Mesenchymal stem cell (in vitro differentiated cells and primary cell): ENCODE measurements around the gene FHOD3.

Experiments used
- DNase-seq: peaks from one replicate; pipeline ENCODE4 v3.0.0-alpha.2; 2013
- H2AFZ ChIP-seq: one replicate; pipeline ENCODE4 v1.6.1; 2013; ENCODE audit warnings: low read depth, mild to moderate bottlenecking, control low read depth, inconsistent platforms, low read length, moderate library complexity
- H2AK5ac ChIP-seq: 2 replicates; pipeline ENCODE4 v1.6.1; 2013; ENCODE audit warnings: low read length, moderate library complexity, mild to moderate bottlenecking, inconsistent platforms; ENCODE audit not compliant: severe bottlenecking
- H2BK120ac ChIP-seq: one replicate; pipeline ENCODE4 v1.6.1; 2013; ENCODE audit warnings: low read depth, mild to moderate bottlenecking, inconsistent platforms, low read length, moderate library complexity
- H2BK12ac ChIP-seq, 2 experiments: one replicate each; pipeline ENCODE4 v1.6.1; 2013; ENCODE audit warnings: inconsistent platforms in 2 of 2, low read length in 2 of 2, mild to moderate bottlenecking in 2 of 2, moderate library complexity in 2 of 2, control low read depth in 1 of 2
- H2BK15ac ChIP-seq: one replicate; pipeline ENCODE4 v1.6.1; 2013; ENCODE audit warnings: mild to moderate bottlenecking, low read depth, inconsistent platforms; ENCODE audit not compliant: poor library complexity, severe bottlenecking
- H2BK5ac ChIP-seq: 2 replicates; pipeline ENCODE4 v1.6.1; 2013; ENCODE audit warnings: low read depth, mild to moderate bottlenecking, low read length, control low read depth, inconsistent platforms; ENCODE audit not compliant: poor library complexity, severe bottlenecking
- H3K14ac ChIP-seq, 2 experiments: one replicate each; pipeline ENCODE4 v1.6.1; 2013; ENCODE audit warnings: inconsistent platforms in 2 of 2, low read length in 2 of 2, control low read depth in 1 of 2, mild to moderate bottlenecking in 1 of 2, moderate library complexity in 1 of 2
- H3K18ac ChIP-seq, 2 experiments: one replicate each; pipeline ENCODE4 v1.6.1; 2013; ENCODE audit warnings: inconsistent platforms in 2 of 2, low read length in 2 of 2, control low read depth in 1 of 2, low read depth in 1 of 2, mild to moderate bottlenecking in 1 of 2
- H3K23ac ChIP-seq, 2 experiments: one replicate each; pipeline ENCODE4 v1.6.1; 2013; ENCODE audit warnings: inconsistent platforms in 2 of 2, low read length in 2 of 2, mild to moderate bottlenecking in 2 of 2, moderate library complexity in 2 of 2, control low read depth in 1 of 2
- H3K27ac ChIP-seq: 2 replicates; pipeline ENCODE4 v1.5.1; 2013; ENCODE audit warnings: mild to moderate bottlenecking, moderate library complexity, low read length, control low read depth, inconsistent platforms; ENCODE audit not compliant: poor library complexity, severe bottlenecking
- H3K27me3 ChIP-seq, 2 experiments: 2 replicates each; pipeline versions ENCODE4 v1.6.1 to v1.7.0; 2013; ENCODE audit warnings: low read length in 2 of 2, mild to moderate bottlenecking in 2 of 2, moderate library complexity in 2 of 2, control low read depth in 1 of 2, inconsistent platforms in 1 of 2; ENCODE audit not compliant: control insufficient read depth in 1 of 2, insufficient read depth in 1 of 2
- H3K36me3 ChIP-seq, 2 experiments: 2 replicates each; pipeline versions ENCODE4 v1.6.1 to v1.7.0; 2013; ENCODE audit warnings: low read length in 2 of 2, control low read depth in 1 of 2, inconsistent platforms in 1 of 2, low read depth in 1 of 2, mild to moderate bottlenecking in 1 of 2; ENCODE audit not compliant: insufficient read depth in 2 of 2, control insufficient read depth in 1 of 2
- H3K4ac ChIP-seq, 2 experiments: one replicate each; pipeline ENCODE4 v1.6.1; 2013; ENCODE audit warnings: inconsistent platforms in 2 of 2, low read length in 2 of 2, mild to moderate bottlenecking in 2 of 2, moderate library complexity in 2 of 2, control low read depth in 1 of 2, low read depth in 1 of 2
- H3K4me1 ChIP-seq: 2 replicates; pipeline ENCODE4 v1.6.1; 2013; ENCODE audit warnings: low read depth, low read length, control low read depth; ENCODE audit not compliant: control insufficient read depth, insufficient read depth
- H3K4me2 ChIP-seq: 2 replicates; pipeline ENCODE4 v1.6.1; 2013; ENCODE audit warnings: low read length, mild to moderate bottlenecking, inconsistent platforms; ENCODE audit not compliant: poor library complexity, severe bottlenecking
- H3K4me3 ChIP-seq, 2 experiments: 2 replicates each; pipeline versions ENCODE4 v1.5.1 to v1.7.0; 2013; ENCODE audit warnings: low read length in 2 of 2, mild to moderate bottlenecking in 2 of 2, control low read depth in 1 of 2, low read depth in 1 of 2; ENCODE audit not compliant: insufficient read depth in 1 of 2
- H3K79me1 ChIP-seq: replicated peaks from 2 replicates; pipeline ENCODE4 v1.6.1; 2013; ENCODE audit warnings: mild to moderate bottlenecking, control low read depth, low read length, inconsistent platforms; ENCODE audit not compliant: poor library complexity, severe bottlenecking
- H3K9ac ChIP-seq: 2 replicates; pipeline ENCODE4 v1.7.0; 2013; ENCODE audit warnings: mild to moderate bottlenecking, low read length, moderate library complexity
- H3K9me3 ChIP-seq: 2 replicates; pipeline ENCODE4 v1.7.0; 2013; ENCODE audit warnings: mild to moderate bottlenecking, low read length; ENCODE audit not compliant: control insufficient read depth
- H4K8ac ChIP-seq: one replicate; pipeline ENCODE4 v1.6.1; 2013; ENCODE audit warnings: inconsistent platforms, mild to moderate bottlenecking, low read length, moderate library complexity
- H4K91ac ChIP-seq: one replicate; pipeline ENCODE4 v1.6.1; 2013; ENCODE audit warnings: mild to moderate bottlenecking, low read length, inconsistent platforms
- WGBS: methylation state at CpG from one replicate; pipeline ENCODE4 v1.1.7; 2013; ENCODE audit warnings: mixed read lengths; 5-methylcytosine and 5-hydroxymethylcytosine counted together

The FHOD3 gene

DNA sequence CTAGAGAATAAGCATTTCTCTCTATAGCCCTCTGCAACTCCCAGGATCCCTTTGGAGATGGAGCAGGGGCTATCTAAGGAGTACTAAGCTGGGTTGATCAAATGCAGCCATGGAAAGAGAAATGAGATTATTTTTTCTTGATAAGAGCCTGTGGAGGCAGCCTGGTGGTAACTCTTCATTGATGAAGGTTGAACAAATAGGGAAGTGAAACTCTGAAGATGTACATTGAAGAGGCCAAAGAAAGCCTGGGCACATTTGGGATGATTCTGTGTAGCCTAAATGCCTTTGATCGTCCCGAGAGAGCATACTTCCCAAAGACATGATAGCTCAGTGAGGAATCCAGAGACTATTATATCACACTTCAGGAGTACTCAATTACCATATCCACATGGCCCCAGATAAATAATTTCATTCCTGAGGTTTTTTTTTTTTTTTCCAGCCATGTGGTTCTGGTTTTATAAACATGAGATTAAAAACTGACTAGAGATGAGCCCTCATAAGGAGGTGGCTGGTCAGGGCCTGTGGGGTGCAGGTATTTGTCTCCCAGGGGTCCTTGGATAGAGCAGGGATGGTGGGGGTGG, 338.8 kb downstream of the FHOD3 start:
- H3K18ac ChIP-seq, result no peak overlapping the region
- DNase-seq, result peak; percentile 4
- H3K36me3 ChIP-seq, result no peaks in the 10 kb centered on the region
- H2AFZ ChIP-seq, result no peak overlapping the region
- no peak overlapping the region for H2BK12ac ChIP-seq
- no peak overlapping the region for H2BK120ac ChIP-seq
- no peak overlapping the region for H3K4ac ChIP-seq
- H3K27ac ChIP-seq, result no peak overlapping the region
- 92% methylated on average over 2 of the region's 2 CpGs for WGBS
- H4K91ac ChIP-seq, result no peak overlapping the region
- H3K27me3 ChIP-seq, result no peaks in the 10 kb centered on the region
- H2AK5ac ChIP-seq, result no peak overlapping the region
- H3K4me2 ChIP-seq, result no peak overlapping the region
- no peak overlapping the region for H2BK5ac ChIP-seq
- no peak overlapping the region for H3K23ac ChIP-seq
- H3K9me3 ChIP-seq, result no peaks in the 10 kb centered on the region
- H3K79me1 ChIP-seq, result peaks cover 3% of the 10 kb centered on the region
- H2BK15ac ChIP-seq, result no peak overlapping the region
- H3K14ac ChIP-seq, result no peak overlapping the region
- peaks cover 16% of the 10 kb centered on the region for H3K4me1 ChIP-seq
- no peak overlapping the region for H4K8ac ChIP-seq
- no peak overlapping the region for H3K9ac ChIP-seq
- H3K4me3 ChIP-seq, result no peak overlapping the region

DNA sequence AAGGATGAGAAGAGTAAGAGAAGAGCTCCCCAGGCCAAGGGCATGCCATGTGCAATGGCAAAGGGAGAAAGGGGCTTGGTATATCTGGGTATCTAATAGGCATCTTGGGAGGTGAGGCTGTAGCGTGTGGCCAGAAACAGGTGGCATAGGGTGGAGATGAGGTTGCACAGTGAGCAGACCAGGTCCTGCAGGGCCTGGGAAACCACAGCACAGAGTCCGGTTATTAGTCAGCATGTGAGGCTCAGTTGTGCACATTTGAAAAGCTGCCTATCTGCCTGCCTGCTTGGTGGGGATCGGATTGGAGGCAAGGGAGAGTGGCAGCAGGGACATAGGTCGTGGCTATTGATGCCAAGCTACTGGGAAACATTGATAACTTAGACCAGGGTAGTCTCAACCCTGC, 340.7 kb downstream of the FHOD3 start:
- Histone ChIP-seq H3K36me3 (no peaks in the 10 kb centered on the region), H2AFZ (no peak overlapping the region), H4K8ac (no peak overlapping the region), H3K4me3 (no peak overlapping the region), H3K4me2 (no peak overlapping the region), H3K27me3 (no peaks in the 10 kb centered on the region), H2BK15ac (no peak overlapping the region), H2AK5ac (no peak overlapping the region), H3K4me1 (peaks cover 16% of the 10 kb centered on the region), H3K23ac (no peak overlapping the region), H3K79me1 (peaks cover 5% of the 10 kb centered on the region), H3K9ac (no peak overlapping the region), H3K4ac (no peak overlapping the region), H2BK5ac (no peak overlapping the region), H4K91ac (no peak overlapping the region), H3K18ac (no peak overlapping the region), H3K27ac (no peak overlapping the region), H2BK120ac (no peak overlapping the region), H3K9me3 (no peaks in the 10 kb centered on the region), H2BK12ac (no peak overlapping the region), H3K14ac (no peak overlapping the region)
- 91% methylated on average over 3 of the region's 4 CpGs for WGBS
- no peak for DNase-seq

DNA sequence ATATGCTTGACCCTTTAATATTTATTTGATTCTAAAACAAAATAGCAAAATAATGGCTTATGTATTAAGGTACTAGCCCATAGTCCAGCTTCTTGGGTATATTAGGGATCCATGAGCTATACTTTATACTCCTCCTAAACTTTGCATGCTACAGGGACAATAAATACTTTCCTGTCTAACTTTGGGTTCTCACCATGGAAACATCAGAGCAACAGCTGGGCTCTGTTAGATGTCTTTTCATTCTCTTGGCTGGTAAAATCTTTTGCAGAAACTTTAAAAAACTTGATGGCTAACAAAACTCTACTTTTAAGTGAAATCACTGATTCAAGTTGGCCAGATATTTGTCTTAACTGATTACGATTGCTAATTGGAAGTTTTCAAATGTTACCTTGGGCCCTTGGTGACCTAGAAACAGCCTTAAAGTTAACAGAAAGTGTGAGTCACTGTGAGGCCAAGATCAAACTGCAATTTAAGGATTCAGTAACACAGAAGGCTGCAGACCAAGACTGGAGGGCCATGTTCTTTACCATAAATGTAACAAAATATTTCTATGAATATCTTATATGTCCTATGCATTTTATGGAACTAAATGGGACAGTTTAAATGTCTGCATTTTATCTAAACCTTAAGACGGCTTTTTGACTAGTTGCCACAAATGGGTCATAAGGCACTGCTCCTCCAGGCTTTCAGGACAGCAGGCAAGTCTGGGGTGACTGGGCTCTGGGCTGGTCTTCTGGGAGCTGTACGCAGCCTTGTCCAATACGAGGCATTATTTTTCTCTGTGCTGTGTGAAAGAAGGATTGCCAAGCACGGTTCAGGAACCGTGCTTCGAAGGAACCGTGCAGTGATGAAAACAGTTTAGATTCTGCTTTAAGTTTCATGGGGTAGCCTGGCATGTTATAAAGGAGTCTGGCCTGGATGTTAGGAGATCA, 342.8 kb downstream of the FHOD3 start:
- H3K14ac ChIP-seq, result no peak overlapping the region
- H3K18ac ChIP-seq, result no peak overlapping the region
- 80% methylated on average over 8 of the region's 8 CpGs for WGBS
- no peak overlapping the region for H3K4ac ChIP-seq
- peak overlapping the region; percentile 18 for H3K9ac ChIP-seq
- no peak overlapping the region for H2BK15ac ChIP-seq
- H4K91ac ChIP-seq, result no peak overlapping the region
- no peaks in the 10 kb centered on the region for H3K27me3 ChIP-seq
- H3K36me3 ChIP-seq, result no peaks in the 10 kb centered on the region
- H3K9me3 ChIP-seq, result no peaks in the 10 kb centered on the region
- H2BK5ac ChIP-seq, result no peak overlapping the region
- no peak overlapping the region for H3K27ac ChIP-seq
- no peak overlapping the region for H2BK12ac ChIP-seq
- H2AFZ ChIP-seq, result no peak overlapping the region
- no peak overlapping the region for H4K8ac ChIP-seq
- no peak overlapping the region for H3K23ac ChIP-seq
- DNase-seq, result peak; percentile 8
- H3K79me1 ChIP-seq, result peaks cover 5% of the 10 kb centered on the region
- H2BK120ac ChIP-seq, result no peak overlapping the region
- peaks cover 8% of the 10 kb centered on the region for H3K4me1 ChIP-seq
- no peak overlapping the region for H2AK5ac ChIP-seq
- H3K4me3 ChIP-seq, result no peak overlapping the region
- no peak overlapping the region for H3K4me2 ChIP-seq

DNA sequence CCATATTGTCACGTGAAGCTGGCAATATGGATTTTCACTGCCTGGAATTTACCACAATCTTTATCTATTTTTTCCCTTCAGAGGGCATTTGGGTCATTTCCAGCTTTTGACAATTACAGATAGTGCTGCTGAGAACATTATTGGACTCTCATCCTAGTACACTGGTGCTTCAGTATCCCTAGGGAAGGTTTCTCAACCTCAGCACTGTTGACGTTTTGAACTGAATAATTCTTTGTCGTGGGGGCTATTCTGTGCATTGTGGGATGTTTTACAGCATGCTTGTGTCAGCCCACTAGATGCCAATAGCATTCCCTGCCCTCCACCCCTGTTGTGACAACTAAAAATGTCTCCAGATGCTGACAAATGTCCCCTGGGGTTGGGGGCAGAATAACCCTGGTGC, 345.5 kb downstream of the FHOD3 start:
- no peak overlapping the region for H3K27ac ChIP-seq
- no peak overlapping the region for H2AK5ac ChIP-seq
- H3K79me1 ChIP-seq, result peaks cover 2% of the 10 kb centered on the region
- no peaks in the 10 kb centered on the region for H3K27me3 ChIP-seq
- no peaks in the 10 kb centered on the region for H3K36me3 ChIP-seq
- H3K4me2 ChIP-seq, result no peak overlapping the region
- no peak overlapping the region for H3K23ac ChIP-seq
- H3K4me1 ChIP-seq, result peaks cover 4% of the 10 kb centered on the region
- H2BK12ac ChIP-seq, result no peak overlapping the region
- no peak overlapping the region for H2AFZ ChIP-seq
- H3K18ac ChIP-seq, result no peak overlapping the region
- no peak overlapping the region for H3K14ac ChIP-seq
- H4K8ac ChIP-seq, result no peak overlapping the region
- DNase-seq, result no peak
- no peak overlapping the region for H3K4me3 ChIP-seq
- no peak overlapping the region for H2BK5ac ChIP-seq
- H2BK120ac ChIP-seq, result no peak overlapping the region
- H3K4ac ChIP-seq, result no peak overlapping the region
- no peak overlapping the region for H2BK15ac ChIP-seq
- H3K9me3 ChIP-seq, result no peaks in the 10 kb centered on the region
- 81% methylated on average over 3 of the region's 3 CpGs for WGBS
- no peak overlapping the region for H3K9ac ChIP-seq
- no peak overlapping the region for H4K91ac ChIP-seq
